ENCODE results near the gene ENPP6. TPM values are rescaled to one million over a fixed set of nuclear protein-coding genes. Genes with fewer than 3 reads are reported as not detected.

Gene ENPP6
- total and polyA plus RNA-seq, 2 donors (not counting 3 experiments of a cell fraction or from before 2014, with no cell fraction given) = not detected

DNA sequence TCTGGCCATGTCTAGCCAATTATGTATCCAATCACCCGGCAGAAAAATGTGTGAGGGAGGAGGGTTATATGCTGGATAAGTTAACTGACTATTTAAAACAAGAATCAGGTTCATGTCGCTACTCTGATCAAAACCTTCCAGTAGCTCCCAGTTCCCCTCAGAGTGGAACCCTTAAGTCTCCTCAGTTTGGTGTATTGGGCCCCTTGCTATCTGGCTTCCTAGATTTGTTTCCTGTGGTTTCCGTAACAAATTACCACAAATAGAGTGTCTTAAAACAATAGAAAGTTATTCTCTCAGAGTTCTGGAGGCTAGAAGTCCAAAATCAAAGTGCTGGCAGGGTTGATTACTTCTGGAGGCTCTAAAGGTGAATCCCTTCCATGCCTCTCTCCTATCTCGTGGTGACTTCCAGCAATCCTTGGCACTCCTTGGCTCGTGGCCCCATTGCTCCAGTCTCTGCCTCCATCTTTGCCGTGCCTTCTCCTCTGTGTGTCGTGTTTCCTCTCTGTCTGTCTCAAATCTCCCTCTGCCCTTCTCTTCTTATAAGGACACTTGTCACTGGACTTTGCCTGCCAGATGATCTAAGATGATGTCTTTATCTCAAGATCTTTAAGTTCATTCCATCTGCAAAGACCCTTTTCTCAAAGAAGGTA is 10.5 kb upstream of the ENPP6 start:
- TF ChIP-seq, protein P1, sequence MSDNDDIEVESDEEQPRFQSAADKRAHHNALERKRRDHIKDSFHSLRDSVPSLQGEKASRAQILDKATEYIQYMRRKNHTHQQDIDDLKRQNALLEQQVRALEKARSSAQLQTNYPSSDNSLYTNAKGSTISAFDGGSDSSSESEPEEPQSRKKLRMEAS (IDR thresholded peaks at IDR 0.05; ENCODE audit: insufficient read depth, insufficient read length) = no peak
- no peak for TF ChIP-seq JUN (IDR thresholded peaks at IDR 0.05; ENCODE audit: borderline replicate concordance, insufficient read depth, insufficient read length, low read depth)
- no peak for TF ChIP-seq FOS (IDR thresholded peaks at IDR 0.05; ENCODE audit: borderline replicate concordance, insufficient read depth, low read length)
- no peak for TF ChIP-seq MYC (IDR thresholded peaks at IDR 0.05; ENCODE audit: low read depth, low read length)
- TF ChIP-seq POLR2AphosphoS5 (IDR thresholded peaks at IDR 0.05; ENCODE audit: insufficient read depth, low read depth, low read length) = no peak
- TF ChIP-seq GATA2 (IDR thresholded peaks at IDR 0.05; ENCODE audit: insufficient read depth, insufficient read length, low read depth, low read length) = no peak
- no peak for TF ChIP-seq POLR2A (IDR thresholded peaks at IDR 0.05; ENCODE audit: low read depth, low read length)
- TF ChIP-seq EZH2 (IDR thresholded peaks at IDR 0.05; ENCODE audit: borderline replicate concordance, low read depth, low read length, severe bottlenecking) = no peak
- TF ChIP-seq, protein P2, sequence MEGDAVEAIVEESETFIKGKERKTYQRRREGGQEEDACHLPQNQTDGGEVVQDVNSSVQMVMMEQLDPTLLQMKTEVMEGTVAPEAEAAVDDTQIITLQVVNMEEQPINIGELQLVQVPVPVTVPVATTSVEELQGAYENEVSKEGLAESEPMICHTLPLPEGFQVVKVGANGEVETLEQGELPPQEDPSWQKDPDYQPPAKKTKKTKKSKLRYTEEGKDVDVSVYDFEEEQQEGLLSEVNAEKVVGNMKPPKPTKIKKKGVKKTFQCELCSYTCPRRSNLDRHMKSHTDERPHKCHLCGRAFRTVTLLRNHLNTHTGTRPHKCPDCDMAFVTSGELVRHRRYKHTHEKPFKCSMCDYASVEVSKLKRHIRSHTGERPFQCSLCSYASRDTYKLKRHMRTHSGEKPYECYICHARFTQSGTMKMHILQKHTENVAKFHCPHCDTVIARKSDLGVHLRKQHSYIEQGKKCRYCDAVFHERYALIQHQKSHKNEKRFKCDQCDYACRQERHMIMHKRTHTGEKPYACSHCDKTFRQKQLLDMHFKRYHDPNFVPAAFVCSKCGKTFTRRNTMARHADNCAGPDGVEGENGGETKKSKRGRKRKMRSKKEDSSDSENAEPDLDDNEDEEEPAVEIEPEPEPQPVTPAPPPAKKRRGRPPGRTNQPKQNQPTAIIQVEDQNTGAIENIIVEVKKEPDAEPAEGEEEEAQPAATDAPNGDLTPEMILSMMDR (IDR thresholded peaks at IDR 0.05; ENCODE audit: extremely low read depth in 1 of 2, insufficient read depth in 1 of 2, low read depth in 1 of 2, low read length in 2 of 2) = no peak
- ChIA-PET CTCF (no interaction called here), POLR2A (no interaction called here)
- Histone ChIP-seq H3K36me3 (ENCODE audit: control insufficient read depth in 2 of 2, extremely low read depth in 1 of 2, insufficient read depth in 2 of 2, low read length in 2 of 2) (no peaks in the 10 kb centered on the region), H3K9me3 (replicated peaks; ENCODE audit: control insufficient read depth, insufficient read depth, low read length) (no peaks in the 10 kb centered on the region), H3K9ac (replicated peaks; ENCODE audit: extremely low read depth, insufficient read depth, low read length) (no peak overlapping the region), H3K9me1 (replicated peaks; ENCODE audit: control insufficient read depth, extremely low read depth, insufficient read depth, low read length) (no peaks in the 10 kb centered on the region), H3K4me1 (ENCODE audit: control insufficient read depth, extremely low read depth, insufficient read depth, low read length) (no peaks in the 10 kb centered on the region), H3K4me3 (replicated peaks in 1 of 3; ENCODE audit: insufficient read depth in 1 of 3, low read depth in 1 of 3, low read length in 3 of 3) (no peak overlapping the region), H2AFZ (ENCODE audit: low read depth, low read length) (no peak overlapping the region), H3K27me3 (ENCODE audit: control insufficient read depth in 2 of 2, insufficient read depth in 2 of 2, low read length in 2 of 2) (no peaks in the 10 kb centered on the region), H4K20me1 (replicated peaks; ENCODE audit: control insufficient read depth, extremely low read depth, insufficient read depth, low read length) (no peaks in the 10 kb centered on the region), H3K27ac (ENCODE audit: insufficient read depth, low read depth, low read length) (no peak overlapping the region), H3K79me2 (ENCODE audit: control insufficient read depth, insufficient read depth, low read length) (no peaks in the 10 kb centered on the region), H3K4me2 (ENCODE audit: insufficient read depth, low read length) (no peak overlapping the region)
- intact Hi-C loops (cut with micrococcal nuclease) = no loop called here
- no TSS peak for BruUV-seq (replicated peaks)
- FAIRE-seq = no peak
- no peak for DNase-seq (ENCODE audit: low read depth, low spot score)
- dilution Hi-C loops (cut with MboI; ENCODE audit: extremely low pct_ligation_motif_present, low sequenced_read_pairs) = no loop called here

Data from endothelial cell of umbilical vein (primary cell).